ENCODE data around the gene GATAD2B. TPM values are rescaled to one million over a fixed set of nuclear protein-coding genes. Genes with fewer than 3 reads are reported as not detected.

GATAD2B gene
- total and polyA plus RNA-seq, 2 experiments from 2014 or later: 5.4 to 11.7 TPM

GRCh38 chr1:153818876-153819275 is 103.9 kb downstream of the GATAD2B start:
- WGBS (ENCODE audit: low lambda C conversion rate, missing lambda C conversion rate): 94% methylated on average over 2 of the region's 2 CpGs
- H3K4me1 ChIP-seq (ENCODE audit: insufficient read depth): no peaks in the 10 kb centered on the region
- no peak for DNase-seq (ENCODE audit: low spot score)

DNA sequence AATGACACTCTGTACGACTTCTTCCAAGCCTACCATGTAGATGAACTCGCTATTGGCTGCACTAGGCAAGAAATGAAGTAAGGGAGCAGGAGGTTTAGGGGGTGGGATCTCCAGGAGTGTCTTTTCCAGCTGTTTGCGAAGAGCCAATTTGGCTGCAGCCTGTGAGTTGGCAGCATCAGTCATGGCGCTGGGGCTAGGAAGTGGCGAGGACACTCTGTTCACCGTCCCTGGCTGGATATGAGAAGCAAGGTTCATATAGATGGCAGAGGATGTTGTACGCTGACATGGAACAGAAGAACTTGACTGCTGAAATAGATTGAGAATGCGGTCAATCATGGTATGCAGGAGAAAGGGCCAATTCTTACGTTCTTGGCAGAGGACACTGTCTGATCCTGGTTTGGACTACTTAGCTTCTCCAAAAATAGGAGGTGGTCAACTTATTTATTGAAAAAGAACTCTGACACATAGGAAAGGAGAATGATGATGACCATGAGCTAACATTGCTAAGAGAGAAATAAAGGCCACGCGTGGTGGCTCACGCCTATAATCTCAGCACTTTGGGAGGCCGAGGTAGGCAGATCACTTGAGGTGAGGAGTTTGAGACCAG is 106.4 kb downstream of the GATAD2B start:
- Histone ChIP-seq H3K36me3 (replicated peaks; ENCODE audit: insufficient read depth, low read depth) (no peaks in the 10 kb centered on the region), H3K9me2 (replicated peaks; ENCODE audit: insufficient read depth) (no peaks in the 10 kb centered on the region), H3K9me3 (ENCODE audit: low read depth) (no peaks in the 10 kb centered on the region), H3K4me1 (ENCODE audit: insufficient read depth) (no peaks in the 10 kb centered on the region), H3K27ac (no peak overlapping the region), H3K27me3 (no peaks in the 10 kb centered on the region), H3K4me2 (no peak overlapping the region), H3K79me2 (peaks cover 2% of the 10 kb centered on the region), H3K4me3 (no peak overlapping the region), H4K20me1 (ENCODE audit: insufficient read depth, poor library complexity, severe bottlenecking) (no peaks in the 10 kb centered on the region), H2AFZ (no peak overlapping the region)
- no peak for TF ChIP-seq CTCF (IDR thresholded peaks at IDR 0.05; ENCODE audit: poor library complexity)
- WGBS (ENCODE audit: low lambda C conversion rate, missing lambda C conversion rate): 96% methylated on average over 13 of the region's 13 CpGs
- DNase-seq (ENCODE audit: low spot score): no peak

More at GRCh38 chr1:153818876-153819275, 103.9 kb downstream of the GATAD2B start:
- Histone ChIP-seq H3K9me3 (ENCODE audit: low read depth) (no peaks in the 10 kb centered on the region), H3K27ac (no peak overlapping the region), H3K9me2 (replicated peaks; ENCODE audit: insufficient read depth) (no peaks in the 10 kb centered on the region), H2AFZ (no peak overlapping the region), H3K79me2 (peaks cover 2% of the 10 kb centered on the region), H3K4me2 (no peak overlapping the region), H3K36me3 (replicated peaks; ENCODE audit: insufficient read depth, low read depth) (no peaks in the 10 kb centered on the region), H3K4me3 (no peak overlapping the region), H4K20me1 (ENCODE audit: insufficient read depth, poor library complexity, severe bottlenecking) (no peaks in the 10 kb centered on the region), H3K27me3 (no peaks in the 10 kb centered on the region)
- TF ChIP-seq EZH2 (IDR thresholded peaks at IDR 0.05; ENCODE audit: borderline replicate concordance): no peak
- no peak for TF ChIP-seq CTCF (IDR thresholded peaks at IDR 0.05; ENCODE audit: poor library complexity)
- TF ChIP-seq EZH2phosphoT487 (IDR thresholded peaks at IDR 0.05; ENCODE audit: low read depth, severe bottlenecking, unreplicated experiment): no peak

DNA sequence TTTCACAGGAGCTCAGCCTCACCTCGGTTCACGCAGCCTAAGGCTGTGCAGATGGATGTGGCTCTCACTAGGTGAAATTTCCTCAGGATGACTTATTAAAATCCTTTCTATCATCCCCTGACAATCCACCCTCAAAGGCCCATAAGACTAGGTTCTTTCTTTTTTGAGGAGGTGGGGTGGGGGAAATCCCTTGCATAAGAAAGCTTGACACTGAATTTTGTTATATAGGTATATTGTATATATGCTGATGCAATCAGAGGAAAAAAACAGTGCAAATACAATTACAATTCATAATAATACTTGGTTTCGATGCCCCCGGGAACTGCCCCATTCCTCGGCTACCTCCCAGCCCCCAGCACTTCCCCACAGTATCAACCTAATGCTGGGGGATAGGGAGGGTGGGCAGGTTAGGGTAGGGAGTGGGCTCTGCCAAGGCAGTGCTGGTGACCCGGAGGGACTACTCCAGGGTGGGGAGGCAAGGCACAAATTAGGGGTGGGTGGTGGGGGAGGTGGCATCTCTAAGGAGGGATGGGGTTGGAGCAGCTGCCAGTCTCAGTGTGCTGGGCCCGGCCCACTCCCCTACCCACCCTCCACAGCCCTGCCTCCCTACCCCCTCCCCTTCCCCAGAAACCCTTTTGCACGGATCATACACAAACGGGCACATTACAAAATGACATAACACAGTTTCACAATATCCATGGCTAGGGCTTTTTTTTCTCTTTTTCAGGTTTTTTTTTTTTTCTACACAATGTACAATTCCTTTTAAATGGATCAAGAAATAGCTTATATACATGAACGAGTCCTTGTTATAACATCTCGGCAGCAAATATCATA is 116.7 kb downstream of the GATAD2B start:
- no peaks in the 10 kb centered on the region for H3K9me2 ChIP-seq (replicated peaks; ENCODE audit: insufficient read depth)
- no peak overlapping the region for H3K4me2 ChIP-seq
- H3K4me1 ChIP-seq (ENCODE audit: insufficient read depth): no peaks in the 10 kb centered on the region
- no peaks in the 10 kb centered on the region for H3K36me3 ChIP-seq (replicated peaks; ENCODE audit: insufficient read depth, low read depth)
- no peaks in the 10 kb centered on the region for H3K9me3 ChIP-seq (ENCODE audit: low read depth)
- DNase-seq (ENCODE audit: low spot score): no peak
- H3K4me3 ChIP-seq: no peak overlapping the region
- no peak overlapping the region for H3K27ac ChIP-seq
- H3K27me3 ChIP-seq: no peaks in the 10 kb centered on the region
- WGBS (ENCODE audit: low lambda C conversion rate, missing lambda C conversion rate): 86% methylated on average over 9 of the region's 11 CpGs
- no peak for TF ChIP-seq EZH2phosphoT487 (IDR thresholded peaks at IDR 0.05; ENCODE audit: low read depth, severe bottlenecking, unreplicated experiment)
- H4K20me1 ChIP-seq (ENCODE audit: insufficient read depth, poor library complexity, severe bottlenecking): no peaks in the 10 kb centered on the region
- no peak overlapping the region for H2AFZ ChIP-seq
- no peaks in the 10 kb centered on the region for H3K79me2 ChIP-seq

GRCh38 chr1:153805042-153805745 is 117.6 kb downstream of the GATAD2B start:
- H3K27me3 ChIP-seq: no peaks in the 10 kb centered on the region
- H3K4me3 ChIP-seq: no peak overlapping the region
- DNase-seq (ENCODE audit: low spot score): no peak
- H2AFZ ChIP-seq: no peak overlapping the region
- no peaks in the 10 kb centered on the region for H3K4me1 ChIP-seq (ENCODE audit: insufficient read depth)
- no peaks in the 10 kb centered on the region for H3K36me3 ChIP-seq (replicated peaks; ENCODE audit: insufficient read depth, low read depth)
- no peaks in the 10 kb centered on the region for H4K20me1 ChIP-seq (ENCODE audit: insufficient read depth, poor library complexity, severe bottlenecking)
- TF ChIP-seq EZH2phosphoT487 (IDR thresholded peaks at IDR 0.05; ENCODE audit: low read depth, severe bottlenecking, unreplicated experiment): no peak
- TF ChIP-seq EZH2 (IDR thresholded peaks at IDR 0.05; ENCODE audit: borderline replicate concordance): no peak
- TF ChIP-seq CTCF (IDR thresholded peaks at IDR 0.05; ENCODE audit: poor library complexity): no peak
- no peaks in the 10 kb centered on the region for H3K79me2 ChIP-seq
- no peaks in the 10 kb centered on the region for H3K9me2 ChIP-seq (replicated peaks; ENCODE audit: insufficient read depth)
- H3K9me3 ChIP-seq (ENCODE audit: low read depth): no peaks in the 10 kb centered on the region
- H3K27ac ChIP-seq: no peak overlapping the region
- H3K4me2 ChIP-seq: no peak overlapping the region
- 95% methylated on average over 5 of the region's 5 CpGs for WGBS (ENCODE audit: low lambda C conversion rate, missing lambda C conversion rate)

Measured in hepatocyte (in vitro differentiated cells).